Lung (tissue), 12 donors: ENCODE measurements around the gene GNG12. TPM values are rescaled to one million over a fixed set of nuclear protein-coding genes. Genes with fewer than 3 reads are reported as not detected.
A peak's percentile ranks its signal among the peaks of the same experiment; 100 is the strongest.

Experiments
- ATAC-seq: fragments of 200-7000 bp; cut with Tn5 transposase; one replicate; pipeline ENCODE4 v1.9.1; 2020; ENCODE audit warnings: moderate number of reproducible peaks; ENCODE audit not compliant: insufficient read depth, low FRiP score
- DNase-seq, 3 donors: peaks; one replicate each; pipeline ENCODE4 v3.0.0-alpha.2; 2013 to 2017
- H3K27ac ChIP-seq, 2 donors: one replicate each; pipeline ENCODE4 v1.5.1; 2013; ENCODE audit warnings: mild to moderate bottlenecking in 2 of 2, moderate library complexity in 2 of 2, control low read depth in 1 of 2, inconsistent platforms in 1 of 2, low read depth in 1 of 2, low read length in 1 of 2
- H3K27me3 ChIP-seq, 3 donors: one replicate each; pipeline ENCODE4 v1.5.1; 2013; ENCODE audit warnings: low read length in 2 of 3; ENCODE audit not compliant: control insufficient read depth in 3 of 3, insufficient read depth in 3 of 3
- H3K36me3 ChIP-seq, 4 donors: one replicate each; pipeline ENCODE4 v1.5.1; 2013; ENCODE audit warnings: low read length in 4 of 4, mild to moderate bottlenecking in 1 of 4, moderate library complexity in 1 of 4; ENCODE audit not compliant: control insufficient read depth in 4 of 4, insufficient read depth in 4 of 4
- H3K4me1 ChIP-seq, 5 donors: one replicate each; pipeline ENCODE4 v1.5.1; 2013; ENCODE audit warnings: low read length in 5 of 5, mild to moderate bottlenecking in 2 of 5, moderate library complexity in 1 of 5; ENCODE audit not compliant: control insufficient read depth in 5 of 5, insufficient read depth in 5 of 5
- H3K4me3 ChIP-seq: one replicate; pipeline ENCODE4 v1.5.1; 2013; ENCODE audit warnings: mild to moderate bottlenecking, control low read depth, moderate library complexity
- H3K9ac ChIP-seq, 2 donors: one replicate each; pipeline ENCODE4 v1.5.1; 2013; ENCODE audit warnings: low read length in 2 of 2, control low read depth in 1 of 2; ENCODE audit not compliant: insufficient read depth in 1 of 2
- H3K9me3 ChIP-seq, 4 donors: one replicate each; pipeline ENCODE4 v1.5.1; 2013; ENCODE audit warnings: low read length in 3 of 4, mild to moderate bottlenecking in 1 of 4, moderate library complexity in 1 of 4; ENCODE audit not compliant: control insufficient read depth in 4 of 4, insufficient read depth in 3 of 4
- WGBS, 2 donors: extraction: QIAGEN DNeasy Blood & Tissue Kit; methylation state at CpG; one replicate each; pipeline ENCODE4 v1.1.7; 2013; 5-methylcytosine and 5-hydroxymethylcytosine counted together
- polyA plus RNA-seq, 2 donors: library from polyadenylated mRNA; stranded (reverse); fragments of 200-250 nt; gene quantifications; one replicate each; pipeline ENCODE4 v1.2.1, GENCODE V29; 2013
- total RNA-seq, 2 donors: library from RNA; depleted of rRNA in 1 of 2; stranded (reverse); fragments of >200 nt in 1 of 2; gene quantifications; one replicate each; pipeline ENCODE4 v1.2.1, GENCODE V29; 2014 to 2021
- TF ChIP-seq, protein P1 (sequence below): IDR thresholded peaks from 2 replicates; pipeline ENCODE4 v1.5.1; 2012; ENCODE audit warnings: mild to moderate bottlenecking; ENCODE audit errors: control extremely low read depth, extremely low read depth
- donor health status: control.
- donor health status: control.
- donor health status: Bipolar disorder and iron deficiency.
- donor health status: healthy.
- donor health status: DM: yes; HTN: yes; CAD: no.

Gene GNG12
- total and polyA plus RNA-seq, 4 donors, result 14.0 to 68.4 (median 32.1) TPM

GRCh38 chr1:67685558-67686266 is 147.6 kb downstream of the GNG12 start:
- DNase-seq (peak in 1 of 3 donors; percentile 47), ATAC-seq (peak; percentile 6)
- WGBS, 2 donors, result 0 to 1% methylated on average over 54 to 65 of the region's 65 CpGs
- no peaks in the 10 kb centered on the region for H3K9me3 ChIP-seq
- H3K4me1 ChIP-seq, result peaks cover 0 to 21% (median 6%) of the 10 kb centered on the region in 5 donors
- peak overlapping the region; percentile 98 to 99 for H3K27ac ChIP-seq
- TF ChIP-seq, protein P1, sequence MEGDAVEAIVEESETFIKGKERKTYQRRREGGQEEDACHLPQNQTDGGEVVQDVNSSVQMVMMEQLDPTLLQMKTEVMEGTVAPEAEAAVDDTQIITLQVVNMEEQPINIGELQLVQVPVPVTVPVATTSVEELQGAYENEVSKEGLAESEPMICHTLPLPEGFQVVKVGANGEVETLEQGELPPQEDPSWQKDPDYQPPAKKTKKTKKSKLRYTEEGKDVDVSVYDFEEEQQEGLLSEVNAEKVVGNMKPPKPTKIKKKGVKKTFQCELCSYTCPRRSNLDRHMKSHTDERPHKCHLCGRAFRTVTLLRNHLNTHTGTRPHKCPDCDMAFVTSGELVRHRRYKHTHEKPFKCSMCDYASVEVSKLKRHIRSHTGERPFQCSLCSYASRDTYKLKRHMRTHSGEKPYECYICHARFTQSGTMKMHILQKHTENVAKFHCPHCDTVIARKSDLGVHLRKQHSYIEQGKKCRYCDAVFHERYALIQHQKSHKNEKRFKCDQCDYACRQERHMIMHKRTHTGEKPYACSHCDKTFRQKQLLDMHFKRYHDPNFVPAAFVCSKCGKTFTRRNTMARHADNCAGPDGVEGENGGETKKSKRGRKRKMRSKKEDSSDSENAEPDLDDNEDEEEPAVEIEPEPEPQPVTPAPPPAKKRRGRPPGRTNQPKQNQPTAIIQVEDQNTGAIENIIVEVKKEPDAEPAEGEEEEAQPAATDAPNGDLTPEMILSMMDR, result no peak
- peak overlapping the region; percentile 84 for H3K4me3 ChIP-seq
- H3K27me3 ChIP-seq, result no peaks in the 10 kb centered on the region
- peaks cover 0 to 9% (median 5%) of the 10 kb centered on the region in 4 donors for H3K36me3 ChIP-seq
- H3K9ac ChIP-seq, result peak overlapping the region; percentile 53 to 61

DNA sequence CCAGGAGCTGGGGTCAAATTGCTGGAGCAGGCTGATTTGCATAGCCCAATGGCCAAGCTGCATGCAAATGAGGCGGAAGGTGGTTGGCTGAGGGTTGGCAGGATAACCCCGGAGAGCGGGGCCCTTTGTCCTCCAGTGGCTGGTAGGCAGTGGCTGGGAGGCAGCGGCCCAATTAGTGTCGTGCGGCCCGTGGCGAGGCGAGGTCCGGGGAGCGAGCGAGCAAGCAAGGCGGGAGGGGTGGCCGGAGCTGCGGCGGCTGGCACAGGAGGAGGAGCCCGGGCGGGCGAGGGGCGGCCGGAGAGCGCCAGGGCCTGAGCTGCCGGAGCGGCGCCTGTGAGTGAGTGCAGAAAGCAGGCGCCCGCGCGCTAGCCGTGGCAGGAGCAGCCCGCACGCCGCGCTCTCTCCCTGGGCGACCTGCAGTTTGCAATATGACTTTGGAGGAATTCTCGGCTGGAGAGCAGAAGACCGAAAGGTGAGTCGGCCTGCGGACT is 148.2 kb downstream of the GNG12 start, which contains the start of gene GADD45A:
Gene GADD45A (plus strand): TSS at position 135 of the 491 bp plus-strand sequence. CDS start 294 bp downstream, at position 429.
- ATAC-seq (peak; percentile 93), DNase-seq (peak; percentile 99 to 100 (median 99))
- peak within 1 kb of the TSS; percentile 53 to 61 for H3K9ac ChIP-seq
- H3K36me3 ChIP-seq, result peaks cover 0 to 7% (median 3%) of the 10 kb centered on the region in 4 donors
- 0 to 1% methylated on average over 39 of the region's 39 CpGs for WGBS, 2 donors
- peaks cover 0 to 21% (median 6%) of the 10 kb centered on the region in 5 donors for H3K4me1 ChIP-seq
- peak within 1 kb of the TSS; percentile 98 to 99 for H3K27ac ChIP-seq
- TF ChIP-seq, protein P1, result no peak
- H3K4me3 ChIP-seq, result peak within 1 kb of the TSS; percentile 84
- H3K9me3 ChIP-seq, result no peaks in the 10 kb centered on the region
- H3K27me3 ChIP-seq, result no peaks in the 10 kb centered on the region

DNA sequence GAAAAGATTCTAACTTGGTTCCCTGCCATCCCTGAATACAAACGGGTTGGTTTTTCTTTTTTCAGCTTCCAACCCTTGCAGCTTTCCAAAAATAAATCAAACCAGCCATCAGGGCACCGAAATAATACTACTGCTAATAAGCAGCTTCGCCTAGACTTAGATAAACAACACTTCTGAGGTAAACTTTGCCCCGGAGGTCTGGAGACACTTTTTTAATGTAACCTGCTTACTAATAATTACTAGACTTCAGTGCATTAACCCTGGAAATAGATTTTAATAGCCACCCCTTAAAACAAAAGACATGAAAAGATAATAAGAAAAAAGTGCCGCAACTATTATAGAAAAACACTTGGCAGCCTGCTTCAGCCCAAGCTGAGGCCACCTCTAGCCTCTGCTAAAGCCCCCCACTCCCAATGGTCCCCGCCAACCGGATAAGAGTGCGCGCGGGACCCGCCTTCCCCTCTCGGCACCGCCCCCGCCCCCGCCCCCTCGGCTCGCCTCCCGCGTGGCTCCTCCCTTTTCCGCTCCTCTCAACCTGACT is 148.7 kb downstream of the GNG12 start:
- DNase-seq (peak in 2 of 3 donors; percentile 16 to 36), ATAC-seq (no peak)
- H3K27ac ChIP-seq, result peak overlapping the region; percentile 9 to 74
- H3K36me3 ChIP-seq, result peaks cover 0 to 7% (median 3%) of the 10 kb centered on the region in 4 donors
- H3K9me3 ChIP-seq, result no peaks in the 10 kb centered on the region
- H3K9ac ChIP-seq, result no peak overlapping the region
- WGBS, 2 donors, result 0 to 1% methylated on average over 20 of the region's 20 CpGs
- no peaks in the 10 kb centered on the region for H3K27me3 ChIP-seq
- peaks cover 0 to 21% (median 6%) of the 10 kb centered on the region in 5 donors for H3K4me1 ChIP-seq
- no peak overlapping the region for H3K4me3 ChIP-seq
- TF ChIP-seq, protein P1, result no peak
